TTC549 (cell line): Measurements from ENCODE around the gene TCF19.
"Not testable (repeated sequence)": the region's sequence is repeated elsewhere in the genome, so short reads cannot be mapped to it uniquely, and the experiment has no call there.

Source experiments
- FAIRE-seq: peaks from 2 replicates; lab custom pipeline; 2012; peaks lifted over from hg19 to GRCh38; lab: Jason Lieb, UNC

Gene TCF19

DNA sequence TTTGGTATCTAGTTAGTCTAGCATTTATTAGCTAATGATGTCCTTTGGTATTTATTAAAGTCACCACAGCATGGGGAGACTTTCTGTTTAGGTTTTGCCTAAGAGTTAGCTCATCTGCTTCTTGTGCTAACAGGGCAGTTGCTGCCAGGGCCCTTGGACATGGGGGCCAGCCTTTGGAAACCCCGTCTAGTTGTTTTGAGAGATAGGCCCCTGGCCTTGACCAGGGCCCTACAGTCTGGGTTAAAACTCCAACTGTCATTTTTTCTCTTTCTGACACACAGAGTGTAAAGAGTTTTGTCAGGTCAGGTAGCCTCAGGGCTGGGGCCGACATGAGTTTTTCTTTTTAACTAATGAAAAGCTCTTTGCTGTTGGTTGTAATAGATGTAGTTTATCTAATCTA, 24.9 kb downstream of the TCF19 start:
- not testable (repeated sequence) for FAIRE-seq

DNA sequence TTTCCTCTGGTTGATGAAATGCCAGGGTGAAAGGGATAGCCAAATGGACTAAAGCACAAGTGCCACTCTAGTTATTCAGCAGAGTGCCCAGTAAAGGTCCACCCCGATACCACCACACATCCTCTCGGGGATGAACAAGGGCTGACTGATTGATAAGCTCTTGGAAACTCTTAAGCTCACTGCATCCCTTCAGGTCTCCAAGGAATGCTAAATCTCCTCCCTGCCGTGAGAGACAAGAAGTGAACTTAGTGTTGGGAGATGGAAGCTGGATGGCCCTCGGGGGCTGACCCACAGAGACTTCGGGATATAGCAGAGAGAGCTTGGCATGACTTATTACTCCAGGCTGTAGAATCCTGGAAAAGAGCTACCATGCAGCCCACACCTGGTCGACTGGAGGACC, 25.5 kb downstream of the TCF19 start:
- FAIRE-seq, result not testable (repeated sequence)

DNA sequence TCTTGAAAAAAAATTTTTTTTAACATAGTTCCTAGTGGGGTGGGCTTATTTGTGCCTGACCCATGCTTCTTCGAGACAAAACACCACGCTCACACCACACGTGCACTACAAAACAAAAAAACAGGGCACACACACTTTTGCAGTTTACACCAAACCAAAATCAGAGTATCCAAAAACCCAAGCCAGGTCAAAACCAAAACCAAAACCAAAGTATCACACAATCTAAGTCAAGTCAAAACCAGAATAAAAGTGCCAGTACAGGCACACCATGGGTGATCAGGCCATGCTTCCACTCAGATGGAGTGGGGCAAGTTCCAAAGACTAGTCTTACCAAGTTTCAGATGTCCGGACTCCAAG, 27.3 kb downstream of the TCF19 start:
- not testable (repeated sequence) for FAIRE-seq

DNA sequence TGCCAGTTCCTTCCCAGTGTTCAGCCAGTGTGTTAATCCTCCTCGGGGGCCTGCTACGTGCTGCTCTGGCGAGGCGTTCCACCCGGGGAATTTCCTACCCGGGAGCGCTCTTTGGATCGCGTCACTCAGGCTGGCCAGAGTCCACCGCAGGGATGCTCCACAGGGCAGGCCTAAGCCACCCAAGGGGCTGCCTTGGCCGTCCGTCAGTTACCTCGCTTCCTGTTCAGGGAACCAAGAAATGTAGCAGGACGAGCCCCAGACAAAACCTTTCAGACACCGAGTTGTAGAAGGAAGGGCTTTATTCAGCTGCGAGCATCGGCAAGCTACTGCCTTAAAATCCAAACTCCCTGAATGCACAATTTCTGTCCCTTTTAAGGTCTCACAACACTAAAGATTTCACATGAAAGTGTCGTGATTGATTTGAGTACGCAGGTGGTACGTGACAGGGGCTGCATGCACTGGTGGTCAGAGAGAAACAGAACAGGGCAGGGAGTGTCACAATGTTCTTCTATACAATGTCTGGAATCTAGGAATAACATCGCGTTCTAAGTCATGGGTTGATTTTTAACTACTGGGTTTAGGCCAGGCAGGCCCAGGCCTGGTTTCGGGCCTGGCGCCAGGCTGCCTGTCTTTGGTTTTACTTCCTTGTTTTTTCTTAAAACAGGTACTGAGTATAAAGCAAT, 27.8 kb downstream of the TCF19 start:
- no peak for FAIRE-seq

DNA sequence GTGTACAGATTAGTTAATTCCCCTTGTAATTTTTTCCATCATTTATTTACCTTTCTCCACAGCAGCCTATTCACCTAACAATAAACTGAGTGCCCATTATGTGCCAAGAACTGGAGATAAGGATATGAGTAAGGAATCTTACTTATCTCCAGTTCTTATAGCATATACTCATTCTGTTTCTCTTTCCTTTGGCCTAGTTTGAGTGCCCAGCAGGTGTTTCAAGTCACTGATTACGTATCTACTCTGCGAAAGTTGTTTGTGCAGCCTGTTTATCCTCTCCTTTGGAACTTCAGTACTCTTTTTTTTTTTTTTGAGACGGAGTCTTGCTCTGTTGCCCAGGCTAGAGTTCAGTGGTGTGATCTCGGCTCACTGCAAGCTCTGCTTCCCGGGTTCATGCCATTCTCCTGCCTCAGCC, 29.4 kb downstream of the TCF19 start:
- FAIRE-seq, result no peak

DNA sequence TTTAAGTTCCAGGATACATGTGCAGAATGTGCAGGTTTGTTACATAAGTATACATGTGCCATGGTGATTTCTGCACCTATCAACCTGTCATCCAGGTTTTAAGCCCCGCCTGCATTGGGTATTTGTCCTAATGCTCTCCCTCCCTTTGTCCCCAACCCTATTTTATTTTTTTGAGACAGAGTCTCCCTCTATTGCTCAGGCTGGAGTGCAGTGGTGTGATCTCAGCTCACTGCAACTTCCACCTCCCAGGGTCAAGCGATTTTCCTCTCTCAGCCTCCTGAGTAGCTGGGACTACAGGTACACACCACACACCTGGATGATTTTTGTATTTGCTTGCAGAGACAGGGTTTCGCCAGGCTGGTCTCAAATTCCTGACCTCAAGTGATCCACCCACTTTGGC, 30.8 kb downstream of the TCF19 start:
- FAIRE-seq, result not testable (repeated sequence)

DNA sequence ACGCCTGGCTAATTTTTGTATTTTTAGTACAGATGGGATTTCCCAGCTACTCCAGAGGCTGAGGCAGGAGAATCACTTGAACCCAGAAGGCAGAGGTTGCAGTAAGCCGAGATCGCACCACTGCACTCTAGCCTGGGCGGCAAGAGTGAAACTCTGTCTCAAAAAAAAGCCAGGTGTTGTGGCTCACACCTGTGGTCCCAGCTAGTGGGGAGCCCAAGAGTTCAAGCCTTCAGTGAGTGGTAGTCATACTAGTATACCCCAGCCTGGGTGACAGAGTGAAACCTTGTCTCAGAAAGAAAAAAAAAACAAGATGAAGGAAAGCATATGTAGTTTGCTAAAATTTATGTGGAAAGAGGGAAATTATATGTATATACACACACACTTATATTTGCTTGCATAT, 32.1 kb downstream of the TCF19 start:
- FAIRE-seq, result no peak

DNA sequence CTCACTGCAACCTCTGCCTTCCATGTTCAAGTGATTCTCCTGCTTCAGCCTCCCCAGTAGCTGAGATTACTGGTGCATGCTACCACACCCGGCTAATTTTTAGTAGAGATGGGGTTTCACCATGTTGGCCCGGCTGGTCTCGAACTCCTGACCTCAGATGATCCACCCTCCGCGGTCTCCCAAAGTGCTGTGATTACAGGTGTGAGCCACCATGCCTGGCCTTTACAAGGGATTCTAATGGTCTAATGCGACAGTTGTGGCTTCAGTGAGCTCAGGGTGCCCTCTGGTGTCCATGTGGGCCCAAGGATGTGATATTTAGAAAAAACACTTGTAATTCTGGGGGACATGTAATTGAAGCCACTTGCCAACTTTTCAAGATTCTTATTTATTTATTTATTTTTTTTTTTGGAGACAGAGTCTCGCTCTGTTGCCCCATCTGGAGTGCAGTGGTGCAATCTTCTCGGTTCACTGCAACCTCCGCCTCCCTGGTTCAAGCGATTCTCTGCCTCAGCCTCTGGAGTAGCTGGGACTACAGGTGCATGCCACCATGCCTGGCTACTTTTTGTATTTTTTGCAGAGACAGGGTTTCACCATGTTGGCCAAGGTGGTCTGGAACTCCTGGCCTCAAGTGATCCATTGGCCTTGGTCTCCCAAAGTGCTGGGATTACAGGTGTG, 34.2 kb downstream of the TCF19 start:
- not testable (repeated sequence) for FAIRE-seq

DNA sequence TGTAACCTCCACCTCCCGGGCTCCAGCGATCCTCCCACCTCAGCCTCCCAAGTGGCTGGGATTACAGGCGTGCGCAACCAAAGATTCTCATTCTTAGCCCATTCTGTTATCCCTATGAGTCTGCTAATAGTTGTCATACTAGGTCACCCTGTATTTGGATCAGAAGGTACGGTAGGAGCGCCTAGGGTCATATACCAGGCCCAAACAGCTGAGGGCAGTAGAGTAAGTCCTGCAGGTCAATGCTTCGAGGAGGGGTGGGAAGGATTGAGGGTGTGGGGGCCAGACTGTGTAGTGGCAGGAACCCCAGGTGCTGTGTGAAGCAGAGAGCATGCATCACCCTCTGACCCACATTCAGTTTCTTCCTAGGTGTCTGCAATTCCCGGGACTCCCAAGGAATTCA, 34.8 kb downstream of the TCF19 start:
- no peak for FAIRE-seq

DNA sequence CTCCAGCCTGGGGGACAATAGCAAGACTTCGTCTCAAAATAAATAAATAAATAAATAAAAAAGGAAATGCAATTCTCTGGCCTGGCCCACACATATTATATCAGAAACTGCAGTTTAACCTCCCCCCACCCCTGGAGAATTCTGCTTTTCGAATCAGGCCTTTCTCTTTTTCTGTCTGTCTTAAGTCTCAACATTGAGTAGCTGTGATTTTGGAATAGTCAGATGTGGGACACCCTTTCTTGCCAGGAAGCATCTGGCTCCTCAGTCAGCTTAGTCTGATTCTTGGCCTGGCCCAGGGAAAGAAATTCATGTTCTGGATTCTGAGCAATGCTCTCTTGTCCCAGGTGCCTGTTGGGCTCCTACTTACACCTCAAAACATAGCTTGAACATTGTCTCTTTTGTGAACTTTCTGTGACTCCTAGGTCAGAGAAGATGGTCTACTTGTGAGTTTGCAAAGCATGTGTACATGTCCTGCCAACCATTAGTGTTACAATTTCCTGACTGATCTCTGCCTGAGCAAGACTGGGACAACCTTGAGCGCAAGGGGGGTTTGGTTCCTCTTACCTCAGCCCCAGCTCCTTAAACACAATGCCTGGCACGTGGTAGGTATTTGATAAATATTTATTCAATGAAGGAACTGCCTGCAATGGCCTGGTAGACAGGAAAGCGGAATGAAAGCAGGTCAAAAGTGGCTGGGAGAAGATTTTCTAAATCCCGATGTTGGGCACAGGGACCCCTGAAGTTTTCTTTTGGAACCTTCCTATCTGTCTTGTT, 35.9 kb downstream of the TCF19 start:
- no peak for FAIRE-seq

DNA sequence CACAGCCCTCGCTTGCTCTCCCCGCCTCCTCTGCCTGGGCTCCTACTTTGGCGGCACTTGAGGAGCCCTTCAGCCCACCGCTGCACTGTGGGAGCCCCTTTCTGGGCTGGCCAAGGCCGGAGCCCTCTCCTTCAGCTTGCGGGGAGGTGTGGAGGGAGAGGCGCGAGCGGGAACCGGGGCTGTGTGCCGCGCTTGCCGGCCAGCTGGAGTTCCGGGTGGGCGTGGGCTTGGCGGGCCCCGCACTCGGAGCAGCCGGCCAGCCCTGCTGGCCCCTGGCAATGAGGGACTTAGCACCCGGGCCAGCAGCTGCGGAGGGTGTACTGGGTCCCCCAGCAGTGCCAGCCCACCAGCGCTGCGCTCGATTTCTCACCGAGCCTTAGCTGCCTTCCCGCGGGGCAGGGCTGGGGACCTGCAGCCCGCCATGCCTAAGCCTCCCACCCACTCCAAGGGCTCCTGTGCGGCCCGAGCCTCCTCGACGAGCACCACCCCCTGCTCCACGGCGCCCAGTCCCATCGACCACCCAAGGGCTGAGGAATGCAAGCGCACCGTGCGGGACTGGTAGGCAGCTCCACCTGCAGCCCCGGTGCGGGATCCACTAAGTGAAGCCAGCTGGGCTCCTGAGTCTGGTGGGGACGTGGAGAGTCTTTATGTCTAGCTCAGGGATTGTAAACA, 37.1 kb downstream of the TCF19 start:
- FAIRE-seq, result not testable (repeated sequence)

DNA sequence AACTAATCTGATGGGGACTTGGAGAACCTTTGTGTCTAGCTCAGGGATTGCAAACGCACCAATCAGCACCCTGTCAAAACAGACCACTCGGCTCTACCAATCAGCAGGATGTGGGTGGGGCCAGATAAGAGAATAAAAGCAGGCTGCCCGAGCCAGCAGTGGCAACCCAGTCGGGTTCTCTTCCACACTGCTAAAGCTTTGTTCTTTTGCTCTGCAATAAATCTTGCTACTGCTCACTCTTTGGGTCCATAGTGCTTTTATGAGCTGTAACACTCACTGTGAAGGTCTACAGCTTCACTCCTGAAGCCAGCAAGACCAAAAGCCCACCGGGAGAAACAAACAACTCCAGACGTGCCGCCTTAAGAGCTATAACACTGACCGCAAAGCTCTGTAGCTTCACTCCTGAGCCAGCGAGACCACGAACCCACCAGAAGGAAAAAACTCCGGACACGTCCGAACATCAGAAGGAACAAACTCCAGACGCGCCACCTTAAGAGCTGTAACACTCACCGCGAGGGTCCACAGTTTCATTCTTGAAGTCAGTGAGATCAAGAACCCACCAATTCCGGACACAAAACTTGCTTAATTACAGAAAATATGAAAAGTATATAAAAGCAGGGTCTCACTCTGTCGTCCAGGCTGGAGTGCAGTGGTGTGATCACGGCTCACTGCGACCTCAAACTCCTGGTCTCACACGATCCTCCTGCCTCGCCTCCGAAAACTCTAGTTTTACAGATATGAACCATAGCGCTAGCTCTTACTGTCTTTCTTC, 38.0 kb downstream of the TCF19 start:
- FAIRE-seq, result not testable (repeated sequence)

DNA sequence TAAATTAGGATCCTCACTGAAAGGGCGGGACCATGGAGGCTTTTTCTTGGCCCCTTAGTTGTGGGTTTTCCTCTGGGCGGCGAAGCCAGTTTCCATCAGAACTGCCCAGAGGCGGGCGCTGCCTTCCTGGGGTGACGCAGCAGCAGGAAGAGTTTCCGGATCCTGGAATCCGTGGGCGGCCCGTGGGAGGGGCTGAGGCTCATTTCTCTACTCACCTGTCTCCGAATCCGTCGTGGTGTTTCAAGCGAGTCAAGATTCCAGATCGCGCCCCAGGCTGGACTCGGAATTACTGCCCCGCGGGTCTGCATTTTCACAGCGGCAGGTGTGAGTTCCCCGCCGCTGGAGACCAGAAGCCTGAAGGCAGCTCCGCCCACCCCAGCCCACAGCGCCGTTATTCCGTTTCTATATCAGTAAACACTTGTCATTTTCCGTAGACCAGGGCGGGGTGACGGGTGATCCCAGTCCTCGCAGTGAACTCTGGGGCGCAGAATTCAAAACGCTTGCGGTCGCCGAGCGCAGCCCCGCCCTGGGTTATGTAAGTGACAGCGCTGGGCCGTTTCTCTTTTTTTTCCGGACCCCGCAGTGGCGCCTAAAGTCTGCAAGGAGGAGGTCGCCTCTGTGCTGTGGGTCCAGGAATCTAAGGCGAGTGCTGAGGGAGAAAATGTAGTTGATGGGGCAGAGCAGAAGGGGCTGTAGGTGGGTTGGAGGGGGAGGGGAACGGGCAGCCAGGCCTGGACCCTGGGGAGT, 39.3 kb downstream of the TCF19 start:
- FAIRE-seq, result no peak

DNA sequence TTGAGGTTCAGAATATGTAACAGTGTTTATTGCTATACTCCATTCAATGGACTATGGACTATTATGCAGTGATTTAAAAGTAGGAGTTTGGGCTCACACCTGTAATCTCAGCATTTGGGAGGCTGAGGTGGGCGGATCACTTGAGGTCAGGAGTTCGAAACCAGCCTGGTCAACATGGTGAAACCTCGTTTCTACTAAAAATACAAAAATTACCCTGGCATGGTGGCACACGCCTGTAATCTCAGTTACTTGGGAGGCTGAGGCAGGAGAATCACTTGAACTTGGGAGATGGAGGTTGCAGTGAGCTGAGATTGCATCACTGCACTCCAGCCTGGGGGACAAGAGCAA, 40.7 kb downstream of the TCF19 start:
- not testable (repeated sequence) for FAIRE-seq

DNA sequence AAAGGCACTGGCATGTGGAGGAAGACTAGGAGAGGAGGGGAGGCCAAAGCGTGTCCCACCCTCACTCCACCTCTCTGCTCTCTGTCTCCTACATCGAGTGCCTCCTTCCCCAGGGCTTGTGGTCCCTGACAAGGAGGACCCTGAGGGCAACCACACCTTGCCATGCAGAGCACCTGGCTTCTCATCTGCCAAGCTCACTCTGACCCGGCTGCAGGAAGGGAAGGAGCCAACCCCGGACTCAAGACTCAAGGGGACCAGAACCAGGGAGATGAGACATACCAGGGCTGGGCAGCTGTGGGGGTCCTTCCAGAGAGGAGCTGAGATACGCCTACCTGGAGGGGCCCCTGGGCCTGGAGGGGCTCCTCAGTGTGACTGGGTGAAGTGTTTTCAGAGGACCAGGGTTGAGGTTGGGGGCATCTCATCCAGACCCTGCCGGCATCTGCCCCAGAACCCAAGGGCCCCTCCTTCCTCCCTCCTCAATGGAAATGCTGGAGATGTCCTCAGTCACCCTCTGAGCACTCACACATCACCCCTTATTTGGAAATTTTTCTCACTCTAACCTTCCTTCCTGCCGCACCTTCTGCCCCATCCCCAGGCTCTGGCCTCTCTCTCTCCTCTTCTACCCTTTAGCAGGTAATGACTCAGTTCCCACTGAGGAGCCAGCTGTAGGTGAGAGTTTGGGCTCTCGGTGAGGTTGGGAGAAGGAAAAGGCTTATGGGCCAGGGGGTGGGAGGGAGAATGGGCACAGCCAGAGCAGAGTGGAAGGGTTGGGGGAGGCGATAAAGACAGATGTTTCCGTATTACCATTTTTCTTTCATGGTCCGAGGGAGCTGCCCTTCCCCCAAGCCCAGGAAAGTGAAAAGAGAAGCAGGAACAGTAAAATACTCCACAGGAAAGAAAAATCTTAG, 44.1 kb downstream of the TCF19 start:
- FAIRE-seq, result no peak

DNA sequence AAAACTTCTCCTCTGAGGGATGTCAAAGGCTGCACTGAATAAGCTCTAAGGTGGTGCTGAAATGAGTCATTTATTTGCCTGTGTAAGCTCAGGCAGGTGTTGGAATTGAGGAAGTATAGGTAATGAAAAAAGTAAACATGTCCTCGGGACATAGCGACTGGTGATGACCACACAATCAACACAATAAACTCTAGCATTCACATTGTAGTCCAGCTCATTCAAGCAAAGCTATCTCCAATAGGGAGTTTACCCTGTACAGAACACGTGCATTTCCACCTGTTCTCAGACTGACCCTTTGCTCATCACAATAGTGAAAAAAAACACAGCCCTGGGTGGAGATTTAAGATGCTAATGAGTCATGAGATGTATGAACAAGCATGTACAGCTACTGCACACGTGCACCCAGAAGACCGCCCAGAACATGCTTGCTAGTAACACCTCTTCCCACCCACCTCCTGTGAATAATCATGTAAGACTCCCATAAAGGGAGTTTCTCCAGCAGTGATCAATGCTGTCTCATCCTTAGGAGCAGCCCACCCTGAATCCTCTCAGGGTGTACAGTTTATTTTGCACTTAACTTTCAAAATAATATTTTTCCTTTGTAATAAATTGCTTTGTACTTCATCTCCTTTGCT, 45.1 kb downstream of the TCF19 start:
- no peak for FAIRE-seq

DNA sequence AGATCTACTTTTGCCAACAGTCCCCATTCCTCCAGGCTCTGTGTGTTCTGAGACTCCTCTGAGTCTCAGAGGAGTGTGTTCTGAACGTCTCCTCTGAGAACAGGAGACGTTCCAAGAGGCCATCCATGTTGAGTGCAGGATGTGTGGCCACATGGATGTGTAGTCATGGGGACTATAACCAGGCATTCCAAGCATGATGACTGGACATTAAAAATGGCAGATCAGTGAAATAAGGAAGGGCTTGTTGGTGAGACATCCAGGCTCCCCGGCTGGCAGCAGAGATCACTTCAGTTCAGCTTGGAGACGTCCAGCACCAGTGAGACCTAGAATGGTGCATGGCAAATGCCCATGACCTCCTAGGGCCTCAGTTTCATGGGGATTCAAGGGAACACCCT, 46.4 kb downstream of the TCF19 start:
- no peak for FAIRE-seq

DNA sequence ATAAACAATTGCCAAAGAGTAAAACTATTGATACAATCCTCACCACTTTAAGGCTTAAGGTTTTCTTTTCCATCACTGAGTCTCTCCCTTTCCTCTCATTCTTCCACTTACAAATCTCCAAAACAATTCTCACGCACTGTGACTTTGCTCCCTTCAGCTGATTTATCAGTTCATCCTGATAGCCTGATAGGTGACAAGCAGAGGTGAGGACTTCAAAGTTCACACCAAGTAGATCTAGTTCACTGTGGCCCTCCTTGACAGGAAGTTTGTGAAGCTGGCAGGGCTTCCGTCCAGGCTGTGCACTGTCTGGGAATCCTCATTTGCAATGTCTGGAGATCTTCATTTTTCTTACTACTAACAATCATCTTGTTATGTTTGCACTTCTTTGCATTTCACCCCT, 47.2 kb downstream of the TCF19 start:
- FAIRE-seq, result no peak

DNA sequence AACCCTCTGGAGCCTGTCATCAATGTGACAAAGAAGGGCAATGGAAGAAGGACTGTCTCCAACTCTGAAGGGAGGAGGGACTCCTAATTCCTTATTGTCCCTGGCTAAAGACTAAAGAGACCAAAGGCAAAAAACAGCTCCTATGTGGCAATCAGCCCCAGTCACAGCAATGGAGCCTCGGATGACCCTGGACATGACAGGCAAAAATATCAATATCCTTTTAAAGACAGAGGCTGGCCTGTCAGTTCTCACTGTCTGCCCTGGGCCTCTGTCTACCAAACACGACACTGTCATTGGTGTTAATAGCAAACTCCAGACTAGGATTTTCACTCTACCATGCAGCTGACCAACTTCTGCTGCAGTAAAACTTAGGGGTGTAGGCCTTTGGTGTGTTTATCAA, 50.1 kb downstream of the TCF19 start:
- FAIRE-seq, result no peak

DNA sequence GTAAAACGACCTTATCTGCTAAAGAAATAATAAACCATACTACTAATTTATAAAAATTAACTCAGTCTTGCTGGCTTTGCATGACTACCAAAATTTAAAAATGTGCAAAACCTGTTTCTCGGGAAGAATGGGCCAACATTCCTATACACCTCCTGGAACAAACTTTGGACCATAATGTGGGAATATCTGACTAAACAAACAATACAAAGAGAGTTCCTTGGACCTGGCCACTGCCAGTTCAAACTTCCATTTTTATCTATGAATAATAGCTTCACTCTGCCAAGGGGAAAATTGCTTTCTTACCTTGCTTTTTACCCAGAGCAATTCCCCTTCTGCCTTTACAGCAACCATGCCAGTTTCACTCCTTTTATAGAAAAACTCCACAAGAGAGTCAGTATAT, 50.7 kb downstream of the TCF19 start:
- FAIRE-seq, result no peak
